ENCODE results near the gene PDZK1IP1. TPM values are rescaled to one million over a fixed set of nuclear protein-coding genes. Genes with fewer than 3 reads are reported as not detected.

Gene PDZK1IP1, protein sequence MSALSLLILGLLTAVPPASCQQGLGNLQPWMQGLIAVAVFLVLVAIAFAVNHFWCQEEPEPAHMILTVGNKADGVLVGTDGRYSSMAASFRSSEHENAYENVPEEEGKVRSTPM
- total RNA-seq = 0.43 TPM in 1 of 2 replicates, not detected in the other

DNA sequence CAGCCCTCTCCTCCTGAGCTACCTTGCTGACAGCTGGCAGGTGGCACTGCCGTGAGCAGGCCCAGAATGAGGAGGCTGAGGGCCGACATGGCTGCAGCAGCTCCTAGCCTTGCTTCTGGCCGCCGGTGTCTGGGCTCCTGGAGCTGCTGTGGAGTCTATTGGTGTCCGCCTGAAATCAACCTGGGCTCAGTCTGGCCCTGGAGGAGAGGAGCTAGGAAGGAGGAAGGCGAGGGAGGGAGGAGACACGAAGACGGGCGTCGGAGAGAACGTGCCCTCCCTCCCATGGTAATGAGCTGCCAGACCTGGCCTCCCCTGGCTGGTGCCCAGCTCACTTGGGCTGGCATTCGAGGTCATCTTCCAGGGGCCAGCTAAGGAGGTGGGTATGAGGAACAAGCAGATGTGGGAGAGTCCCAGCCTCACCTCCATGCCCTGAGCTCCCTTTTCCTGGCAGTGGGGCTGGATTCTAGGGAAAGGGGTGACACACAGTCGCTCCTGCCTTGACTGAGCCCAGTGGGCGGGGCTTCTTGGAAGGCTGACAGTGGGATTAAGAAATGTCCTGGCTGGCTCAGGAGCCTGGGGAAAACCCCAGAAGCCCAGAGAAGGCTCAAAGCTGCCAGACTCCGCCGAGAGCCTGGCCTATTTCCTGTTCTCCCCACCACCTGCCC is at the start of gene PDZK1IP1:
Gene PDZK1IP1 (minus strand): TSS at position 193 of the 665 bp plus-strand sequence. CDS start 104 bp downstream, at position 89.
- peak; percentile 23 for DNase-seq (ENCODE audit: low read depth)
- H3K4me3 ChIP-seq (ENCODE audit: low read depth, low read length) = no peak within 1 kb of the TSS
- TF ChIP-seq, protein P1, sequence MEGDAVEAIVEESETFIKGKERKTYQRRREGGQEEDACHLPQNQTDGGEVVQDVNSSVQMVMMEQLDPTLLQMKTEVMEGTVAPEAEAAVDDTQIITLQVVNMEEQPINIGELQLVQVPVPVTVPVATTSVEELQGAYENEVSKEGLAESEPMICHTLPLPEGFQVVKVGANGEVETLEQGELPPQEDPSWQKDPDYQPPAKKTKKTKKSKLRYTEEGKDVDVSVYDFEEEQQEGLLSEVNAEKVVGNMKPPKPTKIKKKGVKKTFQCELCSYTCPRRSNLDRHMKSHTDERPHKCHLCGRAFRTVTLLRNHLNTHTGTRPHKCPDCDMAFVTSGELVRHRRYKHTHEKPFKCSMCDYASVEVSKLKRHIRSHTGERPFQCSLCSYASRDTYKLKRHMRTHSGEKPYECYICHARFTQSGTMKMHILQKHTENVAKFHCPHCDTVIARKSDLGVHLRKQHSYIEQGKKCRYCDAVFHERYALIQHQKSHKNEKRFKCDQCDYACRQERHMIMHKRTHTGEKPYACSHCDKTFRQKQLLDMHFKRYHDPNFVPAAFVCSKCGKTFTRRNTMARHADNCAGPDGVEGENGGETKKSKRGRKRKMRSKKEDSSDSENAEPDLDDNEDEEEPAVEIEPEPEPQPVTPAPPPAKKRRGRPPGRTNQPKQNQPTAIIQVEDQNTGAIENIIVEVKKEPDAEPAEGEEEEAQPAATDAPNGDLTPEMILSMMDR (IDR thresholded peaks at IDR 0.05; ENCODE audit: insufficient read depth, low read depth, low read length) = no peak

DNA sequence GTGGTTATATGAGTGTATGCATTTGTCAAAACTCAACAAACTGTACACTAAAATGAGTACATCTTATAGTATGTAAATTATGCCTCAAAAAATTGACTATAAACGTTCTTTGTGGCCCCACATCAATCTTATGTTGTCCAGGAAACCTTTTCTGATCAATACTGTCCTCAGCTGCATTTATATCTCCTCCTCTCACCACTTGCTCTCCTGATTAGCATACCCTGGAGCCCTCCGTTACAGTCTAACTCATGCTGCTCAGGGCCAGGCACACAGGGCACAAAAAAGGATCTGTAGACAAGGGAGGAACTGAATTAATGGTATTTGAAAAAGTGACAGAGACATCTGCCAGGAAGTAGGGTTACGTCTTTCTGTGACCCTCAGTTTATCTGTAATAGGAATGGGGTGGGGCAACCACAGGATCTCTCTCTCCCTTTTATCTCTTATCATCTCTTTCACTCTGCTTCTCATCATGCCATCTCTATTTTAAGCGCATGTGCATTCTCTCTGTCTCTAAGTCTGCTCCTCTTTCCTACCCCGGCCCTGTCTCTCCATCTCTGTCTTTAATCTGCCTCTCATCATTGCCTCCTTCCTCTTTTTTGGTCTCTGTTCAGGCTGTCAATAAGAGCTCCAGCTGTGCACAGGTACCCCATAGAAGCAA is 49.2 kb upstream of the PDZK1IP1 start:
- no peak overlapping the region for H3K4me3 ChIP-seq (ENCODE audit: low read depth, low read length)
- no peak for DNase-seq (ENCODE audit: low read depth)
- TF ChIP-seq, protein P1 (IDR thresholded peaks at IDR 0.05; ENCODE audit: insufficient read depth, low read depth, low read length) = no peak

DNA sequence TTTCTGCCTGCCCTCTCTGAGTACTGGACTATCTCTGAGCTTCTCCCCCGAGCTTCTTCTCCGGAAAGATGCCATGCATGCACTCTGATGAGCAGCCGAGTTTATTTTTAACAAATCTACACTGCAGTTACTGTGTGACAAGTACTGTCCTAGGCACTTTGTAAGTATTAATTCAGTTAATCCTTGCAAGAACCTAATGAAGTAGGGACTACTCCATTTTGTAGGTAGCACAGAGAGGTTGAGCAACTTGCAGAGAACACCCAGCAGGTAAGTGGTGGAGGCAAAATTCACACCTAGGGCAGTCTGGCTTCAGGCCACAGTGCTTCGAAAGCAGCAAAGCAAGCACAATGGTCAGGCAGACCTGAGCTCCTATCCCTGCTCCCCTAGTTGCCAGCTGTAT is 46.0 kb upstream of the PDZK1IP1 start:
- DNase-seq (ENCODE audit: low read depth) = no peak
- TF ChIP-seq, protein P1 (IDR thresholded peaks at IDR 0.05; ENCODE audit: insufficient read depth, low read depth, low read length) = no peak
- no peak overlapping the region for H3K4me3 ChIP-seq (ENCODE audit: low read depth, low read length)

DNA sequence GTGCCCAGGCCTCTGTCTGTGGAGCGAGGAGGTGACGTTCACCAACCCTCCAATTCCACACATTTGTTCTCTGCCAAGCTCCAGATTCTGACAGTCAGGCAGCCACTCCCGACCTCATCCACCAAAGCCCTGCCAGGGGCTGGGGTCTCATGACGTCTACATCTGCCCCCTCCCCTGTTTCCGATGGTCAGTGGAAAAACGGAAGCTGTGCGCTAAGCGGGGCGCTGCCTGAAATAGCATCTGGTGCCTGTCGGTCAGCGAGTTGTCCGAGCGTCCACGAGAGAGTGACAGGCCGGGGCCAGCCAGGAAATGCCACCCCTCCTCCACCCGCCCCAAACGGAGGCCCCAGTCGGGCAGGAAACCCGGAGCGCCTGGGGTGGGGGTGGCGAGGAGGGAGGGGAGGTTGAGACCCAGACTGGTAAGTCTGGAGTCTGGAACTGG is 45.4 kb upstream of the PDZK1IP1 start:
- TF ChIP-seq, protein P1 (IDR thresholded peaks at IDR 0.05; ENCODE audit: insufficient read depth, low read depth, low read length) = no peak
- no peak overlapping the region for H3K4me3 ChIP-seq (ENCODE audit: low read depth, low read length)
- no peak for DNase-seq (ENCODE audit: low read depth)

DNA sequence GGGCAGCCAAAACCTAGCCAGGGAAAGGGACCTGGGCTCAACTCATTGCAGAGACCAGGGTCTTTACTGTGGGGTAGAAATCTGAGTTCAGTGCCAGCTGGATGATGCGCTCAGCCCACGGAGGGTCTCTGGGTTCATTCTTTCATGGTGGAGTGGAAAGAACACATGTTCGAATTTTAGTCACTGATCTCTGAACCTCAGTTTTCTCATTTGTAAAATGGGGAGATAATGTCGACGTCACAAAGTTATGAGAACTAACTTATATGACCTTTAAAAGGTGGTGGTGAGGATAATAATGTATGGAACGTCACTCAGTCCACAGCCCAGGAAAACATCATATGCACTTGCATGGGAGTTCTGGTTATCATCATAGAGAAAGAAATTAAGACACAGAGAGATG is 43.4 kb upstream of the PDZK1IP1 start:
- TF ChIP-seq, protein P1 (IDR thresholded peaks at IDR 0.05; ENCODE audit: insufficient read depth, low read depth, low read length) = no peak
- no peak for DNase-seq (ENCODE audit: low read depth)
- H3K4me3 ChIP-seq (ENCODE audit: low read depth, low read length) = no peak overlapping the region

DNA sequence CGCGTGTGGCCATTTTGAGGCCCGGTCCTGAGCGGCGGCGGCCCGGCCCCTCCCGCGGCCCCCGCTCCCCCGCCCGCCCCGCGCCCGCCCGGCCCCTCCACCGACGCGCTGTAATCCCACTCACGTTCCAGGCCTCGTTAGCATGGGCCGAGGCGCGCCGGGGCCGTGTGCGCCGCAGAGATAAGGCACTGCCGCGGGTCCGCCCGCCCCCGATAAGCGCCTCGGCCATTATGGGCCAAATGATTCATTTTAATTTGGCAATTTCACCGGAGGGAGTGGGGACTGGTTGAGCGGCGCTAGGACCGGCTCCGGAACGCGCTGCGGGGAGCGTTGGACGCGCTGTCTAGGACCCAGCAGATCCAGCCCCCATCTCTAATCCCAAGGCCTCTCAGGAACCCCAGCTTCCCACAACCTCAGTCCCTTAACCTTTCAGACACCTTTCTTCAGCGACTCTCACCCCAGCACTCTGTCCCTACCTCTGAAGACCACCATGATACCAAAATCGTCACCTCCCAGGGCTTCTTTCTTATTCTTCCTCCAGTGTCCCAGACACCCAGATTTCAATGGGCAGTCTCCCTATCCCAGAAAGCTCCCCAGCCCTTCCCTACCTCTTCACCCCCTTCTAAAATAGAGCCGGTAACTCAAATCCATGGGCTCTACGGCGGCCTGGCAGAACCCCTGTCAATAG is 42.5 kb upstream of the PDZK1IP1 start, which contains the start of gene TAL1:
Gene TAL1 (minus strand): TSS at position 39 of the 688 bp plus-strand sequence. CDS start 6,337 bp downstream, outside the sequence.
- TF ChIP-seq, protein P1 (IDR thresholded peaks at IDR 0.05; ENCODE audit: insufficient read depth, low read depth, low read length) = no peak
- H3K4me3 ChIP-seq (ENCODE audit: low read depth, low read length) = peak within 1 kb of the TSS; percentile 30
- no peak for DNase-seq (ENCODE audit: low read depth)
